ENCODE measurements around the gene CTNNA3. TPM values are rescaled to one million over a fixed set of nuclear protein-coding genes. Genes with fewer than 3 reads are reported as not detected.

The CTNNA3 gene
- total RNA-seq, 1 donor from 2014 or later, result not detected

- no peak for DNase-seq (ENCODE audit: extremely low read depth, low read depth, low spot score)
Measured at GRCh38 chr10:67050415-67050814, 645.6 kb downstream of the CTNNA3 start.

GRCh38 chr10:67049988-67050387 is 646.0 kb downstream of the CTNNA3 start:
- no peak for DNase-seq (ENCODE audit: extremely low read depth, low read depth, low spot score)

- DNase-seq (ENCODE audit: extremely low read depth, low read depth, low spot score), result no peak
Measured at GRCh38 chr10:67046507-67046906, 649.5 kb downstream of the CTNNA3 start.

GRCh38 chr10:67045404-67045803 is 650.6 kb downstream of the CTNNA3 start:
- DNase-seq (ENCODE audit: extremely low read depth, low read depth, low spot score), result no peak

- no peak for DNase-seq (ENCODE audit: extremely low read depth, low read depth, low spot score)
Measured at GRCh38 chr10:67043041-67043440, 653.0 kb downstream of the CTNNA3 start.

GRCh38 chr10:67036808-67037207 is 659.2 kb downstream of the CTNNA3 start:
- no peak for DNase-seq (ENCODE audit: extremely low read depth, low read depth, low spot score)

GRCh38 chr10:67033878-67034277 is 662.1 kb downstream of the CTNNA3 start:
- no peak for DNase-seq (ENCODE audit: extremely low read depth, low read depth, low spot score)

GRCh38 chr10:67022099-67022498 is 673.9 kb downstream of the CTNNA3 start:
- no peak for DNase-seq (ENCODE audit: extremely low read depth, low read depth, low spot score)

GRCh38 chr10:67017218-67017617 is 678.8 kb downstream of the CTNNA3 start:
- no peak for DNase-seq (ENCODE audit: extremely low read depth, low read depth, low spot score)

- DNase-seq (ENCODE audit: extremely low read depth, low read depth, low spot score), result no peak
Measured at GRCh38 chr10:67015225-67015624, 680.8 kb downstream of the CTNNA3 start.

- no peak for DNase-seq (ENCODE audit: extremely low read depth, low read depth, low spot score)
Measured at GRCh38 chr10:67011981-67012380, 684.0 kb downstream of the CTNNA3 start.

- DNase-seq (ENCODE audit: extremely low read depth, low read depth, low spot score), result no peak
Measured at GRCh38 chr10:67011480-67011879, 684.5 kb downstream of the CTNNA3 start.

GRCh38 chr10:67005981-67006380 is 690.0 kb downstream of the CTNNA3 start:
- no peak for DNase-seq (ENCODE audit: extremely low read depth, low read depth, low spot score)

- no peak for DNase-seq (ENCODE audit: extremely low read depth, low read depth, low spot score)
Measured at GRCh38 chr10:67004690-67005089, 691.3 kb downstream of the CTNNA3 start.

GRCh38 chr10:66999762-67000545 is 696.0 kb downstream of the CTNNA3 start:
- DNase-seq (ENCODE audit: extremely low read depth, low read depth, low spot score), result no peak

- no peak for DNase-seq (ENCODE audit: extremely low read depth, low read depth, low spot score)
Measured at GRCh38 chr10:66996996-66997395, 699.0 kb downstream of the CTNNA3 start.

- no peak for DNase-seq (ENCODE audit: extremely low read depth, low read depth, low spot score)
Measured at GRCh38 chr10:66990143-66990830, 705.7 kb downstream of the CTNNA3 start.

GRCh38 chr10:66983475-66983818 is 712.5 kb downstream of the CTNNA3 start:
- DNase-seq (ENCODE audit: extremely low read depth, low read depth, low spot score), result no peak

GRCh38 chr10:66982792-66983474 is 713.1 kb downstream of the CTNNA3 start:
- DNase-seq (ENCODE audit: extremely low read depth, low read depth, low spot score), result no peak

- DNase-seq (ENCODE audit: extremely low read depth, low read depth, low spot score), result no peak
Measured at GRCh38 chr10:66982053-66982420, 714.0 kb downstream of the CTNNA3 start.

- DNase-seq (ENCODE audit: extremely low read depth, low read depth, low spot score), result no peak
Measured at GRCh38 chr10:66981361-66982052, 714.5 kb downstream of the CTNNA3 start.
